HG02759 (cell line): Measurements from ENCODE around the gene GHRH.

Experiments used
- ATAC-seq: cut with Tn5 transposase; IDR thresholded peaks from one replicate; pipeline ENCODE4 v1.9.1; 2021; ENCODE audit warnings: mild to moderate bottlenecking, moderate library complexity; ENCODE audit not compliant: unreplicated experiment

The GHRH gene

DNA sequence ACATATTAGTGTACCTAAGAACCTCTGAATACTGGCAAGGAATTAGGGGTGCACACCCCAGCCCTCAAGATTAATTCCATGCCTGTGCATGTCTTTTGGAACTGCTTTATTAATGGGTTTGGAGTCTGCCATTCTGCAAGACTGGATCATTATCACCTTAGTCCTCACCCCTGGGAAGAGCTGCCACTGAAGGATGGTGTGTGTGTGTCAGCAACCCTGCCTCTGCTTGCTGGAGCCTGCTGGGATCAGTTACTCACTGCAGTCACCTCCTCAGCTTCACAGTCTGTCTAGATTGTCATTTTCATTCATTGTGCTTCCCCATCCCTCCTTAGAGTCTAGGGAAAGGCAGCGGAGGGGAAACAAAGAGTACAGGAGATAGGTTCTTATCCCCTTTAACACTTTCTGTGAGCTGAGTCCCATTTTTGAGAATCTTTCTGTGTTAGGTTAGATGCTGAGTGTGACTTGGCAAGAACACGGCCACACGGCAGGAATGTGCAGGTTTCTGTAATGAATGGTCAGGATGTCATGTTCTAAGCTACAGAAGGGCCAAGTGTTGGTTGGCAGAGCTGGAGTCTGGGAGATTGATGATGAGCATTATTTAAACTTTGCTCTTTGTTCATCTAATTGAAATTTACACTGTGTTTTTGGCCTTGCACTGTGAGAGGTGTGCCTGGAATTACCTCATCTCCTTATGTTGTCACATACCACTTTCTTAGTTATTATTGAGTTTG lies 21.1 kb downstream of the GHRH start:
- no peak for ATAC-seq

DNA sequence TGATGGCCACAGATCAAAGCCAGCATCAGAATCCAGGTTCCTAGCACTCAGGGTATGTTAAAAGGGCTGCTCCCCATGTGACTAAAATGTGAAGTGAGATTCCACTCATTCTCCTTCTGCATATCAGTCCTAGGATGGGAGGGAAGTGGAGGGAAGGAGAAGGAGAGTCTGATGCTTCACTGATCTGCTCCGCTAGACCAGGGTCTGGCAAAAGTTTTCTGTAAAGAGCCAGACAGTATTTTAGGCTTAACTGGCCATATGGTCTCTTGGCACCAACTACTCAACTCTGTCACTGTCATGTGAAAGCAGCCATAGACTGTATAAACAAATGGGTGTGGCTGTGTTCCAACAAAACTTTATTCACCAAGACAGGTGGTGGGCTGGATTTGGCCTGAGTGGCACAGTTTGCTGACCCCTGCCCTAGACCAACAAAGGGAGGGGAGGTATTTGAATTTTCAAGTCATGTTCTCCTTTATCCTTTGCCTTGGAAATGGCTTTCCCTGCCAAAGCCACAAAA lies 22.6 kb downstream of the GHRH start:
- ATAC-seq: no peak

DNA sequence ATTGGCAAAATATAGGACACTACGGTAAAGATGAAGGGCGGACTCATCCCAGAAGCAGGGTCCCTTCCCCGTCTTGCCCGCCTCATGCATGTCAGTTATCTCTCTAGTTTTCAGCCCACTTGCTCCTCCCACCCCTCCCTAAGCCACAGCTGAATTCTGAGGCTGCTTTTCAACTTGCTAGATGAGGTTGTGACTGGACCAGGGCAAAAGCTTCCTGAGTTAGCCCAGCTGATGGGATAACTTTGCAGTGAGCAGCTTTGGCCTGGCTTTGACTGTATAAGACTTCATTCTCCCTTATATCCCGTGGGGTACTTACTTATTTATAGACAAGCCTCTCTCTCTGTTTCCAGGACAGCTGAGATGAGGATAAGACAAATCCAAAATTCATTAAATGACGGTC lies 23.2 kb downstream of the GHRH start:
- ATAC-seq: no peak

DNA sequence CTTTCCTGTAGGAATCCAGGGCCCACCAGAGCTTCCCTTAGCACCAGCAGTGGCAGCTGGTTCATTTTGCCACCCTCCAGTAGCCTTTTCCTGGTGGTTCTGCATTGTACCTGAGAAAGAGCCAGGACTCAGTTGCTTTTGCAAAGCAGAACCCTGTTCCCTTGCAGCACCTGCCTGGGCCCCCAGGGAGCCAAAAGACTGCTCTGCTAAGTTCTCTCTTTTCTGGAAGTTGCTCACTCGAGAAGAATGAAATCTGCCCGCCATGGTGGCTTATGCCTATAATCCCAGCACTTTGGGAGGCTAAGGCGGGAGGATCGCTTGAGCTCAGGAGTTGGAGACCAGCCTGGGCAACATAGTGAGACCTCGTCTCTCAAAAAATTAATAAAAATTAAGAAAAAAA lies 24.0 kb downstream of the GHRH start:
- no peak for ATAC-seq

DNA sequence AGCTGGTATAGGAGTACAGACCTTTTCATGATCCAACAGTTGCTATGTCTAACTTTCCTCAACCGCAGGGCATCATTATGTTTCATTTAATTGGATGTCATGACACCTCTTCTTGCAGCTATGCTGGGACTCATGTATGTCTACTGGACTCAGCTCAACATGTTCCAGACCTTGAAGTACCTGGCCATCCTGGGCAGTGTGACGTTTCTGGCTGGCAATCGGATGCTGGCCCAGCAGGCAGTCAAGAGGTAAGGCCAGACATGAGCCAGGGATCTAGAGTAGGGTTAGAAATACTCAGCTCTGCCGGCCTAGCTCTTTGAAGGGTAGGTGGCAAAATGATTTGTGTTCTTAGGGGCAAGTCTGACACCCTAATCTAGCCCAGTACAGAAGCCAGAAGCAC lies 25.2 kb downstream of the GHRH start:
- ATAC-seq: no peak

DNA sequence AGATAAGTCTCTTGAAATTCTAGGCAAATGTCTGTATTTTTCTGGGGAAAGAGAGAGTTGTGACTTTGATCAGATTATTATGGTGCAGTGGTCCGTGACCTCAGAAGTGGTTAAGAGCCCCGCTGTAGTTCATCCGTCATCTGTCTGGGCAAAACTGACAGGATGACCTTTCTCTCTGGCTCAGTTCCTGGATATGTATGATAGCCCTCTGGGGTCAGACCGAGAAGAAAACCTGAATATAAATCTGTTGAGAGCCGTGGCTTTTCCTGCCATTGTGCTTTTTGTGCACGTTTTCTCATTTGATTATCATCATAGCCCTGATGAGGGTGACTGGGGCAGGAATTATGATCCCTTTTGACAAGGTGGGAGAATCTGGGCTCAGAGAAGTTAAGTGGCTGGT lies 26.5 kb downstream of the GHRH start:
- ATAC-seq: no peak

DNA sequence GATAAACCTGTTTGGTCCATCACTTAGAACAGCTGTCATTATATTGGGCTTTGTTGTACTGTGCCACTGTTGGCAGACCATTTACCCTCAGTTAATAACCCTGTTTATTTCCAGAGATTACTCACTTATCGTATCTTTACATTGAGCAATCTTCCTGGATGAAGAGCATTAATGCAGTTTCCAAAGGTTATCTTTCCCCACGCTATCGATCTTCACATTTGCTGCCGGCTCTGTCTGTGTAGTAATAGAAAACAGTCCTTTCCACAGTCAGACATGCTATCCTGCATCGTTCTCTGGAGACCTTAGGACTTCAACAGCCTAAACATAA lies 27.4 kb downstream of the GHRH start:
- ATAC-seq: no peak

DNA sequence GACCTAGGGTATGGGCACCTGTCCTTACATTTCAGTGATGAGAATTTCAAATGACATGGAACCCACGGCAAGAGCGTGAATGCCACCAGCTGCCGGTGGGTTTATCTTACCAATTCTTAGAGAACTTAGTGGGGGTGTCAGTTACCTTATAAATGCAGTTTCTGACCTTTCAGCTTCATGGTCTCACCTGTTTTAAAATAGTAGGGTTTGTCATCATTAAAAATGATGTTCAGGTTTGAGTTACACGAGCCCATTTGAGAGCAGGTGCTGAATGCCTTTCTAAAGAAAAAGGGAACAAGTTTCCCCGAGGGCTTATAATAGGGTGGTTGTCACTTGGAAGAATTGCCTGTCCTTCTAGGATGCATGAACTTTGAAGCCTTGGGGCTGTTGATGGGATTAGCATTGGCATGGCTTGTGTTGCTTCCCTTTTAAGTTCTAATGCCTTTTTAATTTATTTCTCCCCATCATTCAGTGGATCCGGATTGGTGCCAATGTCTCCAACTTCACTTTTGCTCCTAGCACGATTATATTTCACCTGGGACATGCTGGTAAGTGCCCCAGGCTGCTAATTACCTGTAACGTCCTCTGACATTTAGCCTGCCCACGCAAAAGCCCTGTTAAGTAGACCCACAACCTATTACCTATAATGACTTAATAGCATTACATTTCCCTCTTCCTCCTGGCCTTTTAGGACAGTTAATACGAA lies 27.9 kb downstream of the GHRH start:
- no peak for ATAC-seq

DNA sequence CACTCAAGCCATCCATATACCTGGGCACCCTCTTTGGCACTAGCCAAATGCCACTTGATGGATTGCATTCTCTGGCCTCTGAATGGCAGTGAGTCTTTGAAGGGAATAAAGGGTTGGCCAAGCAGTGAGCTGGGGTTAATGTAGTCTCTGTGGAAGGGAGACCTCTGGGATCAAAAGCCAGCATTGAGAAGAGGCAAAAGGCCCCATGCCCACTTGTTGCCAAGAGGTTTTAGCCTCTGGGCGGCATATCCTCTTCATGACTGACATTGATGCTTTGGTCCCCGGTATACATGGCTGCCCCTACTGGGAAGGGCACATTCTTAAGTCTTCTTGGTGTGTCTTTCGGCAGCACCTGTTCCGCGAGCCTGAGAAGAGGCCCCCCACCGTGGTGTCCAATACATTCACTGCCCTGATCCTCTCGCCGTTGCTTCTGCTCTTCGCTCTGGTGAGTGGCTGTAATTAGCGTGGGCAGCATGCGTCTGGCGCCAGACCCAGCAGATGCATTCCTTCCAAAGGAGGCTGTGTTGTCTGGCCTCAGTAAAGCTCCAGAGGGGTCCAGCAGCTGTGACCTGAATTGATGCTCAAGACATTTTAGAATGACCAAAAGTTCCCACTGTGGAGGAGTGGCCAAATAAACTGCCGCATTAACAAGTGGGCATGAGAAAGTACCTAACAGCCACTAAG lies 29.5 kb downstream of the GHRH start:
- no peak for ATAC-seq

DNA sequence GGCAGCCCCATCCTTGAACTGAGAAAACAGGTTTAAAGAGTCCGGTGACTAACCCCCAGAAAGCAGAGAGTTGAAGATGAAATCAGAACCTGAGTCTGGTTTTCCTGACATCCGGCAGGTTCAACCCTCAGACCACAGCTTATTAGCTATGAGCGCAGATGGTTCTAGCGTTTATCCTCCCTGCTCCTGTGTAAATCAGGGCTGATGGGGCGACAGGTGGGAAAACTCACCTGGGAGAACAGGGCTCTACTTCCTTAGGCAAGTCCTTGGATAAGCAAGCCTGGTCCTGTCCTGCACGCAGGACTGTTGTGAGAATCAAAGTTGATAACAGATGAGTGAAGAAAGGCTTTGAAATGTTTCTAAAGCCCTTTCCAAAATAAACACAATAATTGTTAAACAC lies 31.4 kb downstream of the GHRH start:
- no peak for ATAC-seq

DNA sequence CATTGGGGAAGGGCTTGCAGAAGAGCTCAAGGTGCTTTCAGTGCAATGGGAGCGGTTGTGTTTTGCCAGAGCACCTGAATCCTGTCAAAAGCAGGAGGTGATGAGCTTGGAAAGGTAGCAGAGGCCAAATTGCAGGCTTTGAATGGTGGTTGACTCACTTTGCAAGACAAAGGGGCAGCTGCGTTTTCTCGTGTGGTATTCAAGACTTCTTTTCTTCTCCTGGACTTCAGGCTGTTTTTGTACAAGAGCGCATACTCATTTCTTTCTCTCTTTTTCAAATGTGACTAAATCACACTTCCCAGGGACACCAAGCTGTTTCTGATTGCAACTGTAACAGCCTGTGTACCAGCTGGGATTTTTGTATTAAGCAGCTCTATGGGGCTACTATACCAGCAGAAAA lies 32.3 kb downstream of the GHRH start:
- no peak for ATAC-seq

DNA sequence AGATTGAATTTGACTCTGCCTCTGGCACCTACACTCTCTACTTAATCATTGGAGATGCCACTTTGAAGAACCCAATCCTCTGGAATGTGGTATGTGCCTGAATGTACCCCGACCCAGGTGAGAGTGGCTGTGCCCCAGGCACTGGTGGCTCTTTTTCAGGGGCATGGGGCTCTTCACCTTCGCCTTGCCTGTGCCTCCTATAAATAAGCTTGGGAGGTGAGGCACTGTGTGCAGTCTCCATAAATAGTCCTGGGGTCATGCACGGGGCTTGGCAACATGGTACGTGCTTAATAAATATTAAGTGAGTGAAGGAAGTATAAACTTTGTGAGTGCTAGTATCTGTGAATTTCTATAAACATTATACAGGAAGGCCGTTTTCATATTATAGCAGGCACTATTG lies 33.0 kb downstream of the GHRH start:
- ATAC-seq: no peak

DNA sequence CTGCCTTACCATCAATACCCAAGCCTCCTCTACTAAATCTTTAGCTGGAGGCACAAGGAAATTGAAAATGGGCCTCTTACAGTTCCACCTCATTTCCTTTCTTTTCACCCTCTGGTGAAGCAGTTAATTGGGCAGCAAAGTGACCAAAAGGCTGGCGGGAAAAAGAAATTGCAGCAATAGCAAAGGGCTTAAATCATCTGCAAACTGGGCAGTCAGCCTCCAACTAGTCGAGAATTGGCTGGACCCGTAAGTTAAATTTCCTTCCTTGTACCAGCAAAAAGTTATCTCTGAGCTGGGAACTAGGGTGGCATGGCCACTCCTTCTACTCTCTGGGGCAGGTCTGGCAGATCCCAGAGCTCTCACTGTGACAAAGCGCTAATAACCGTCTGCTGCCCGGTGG lies 33.5 kb downstream of the GHRH start:
- no peak for ATAC-seq

DNA sequence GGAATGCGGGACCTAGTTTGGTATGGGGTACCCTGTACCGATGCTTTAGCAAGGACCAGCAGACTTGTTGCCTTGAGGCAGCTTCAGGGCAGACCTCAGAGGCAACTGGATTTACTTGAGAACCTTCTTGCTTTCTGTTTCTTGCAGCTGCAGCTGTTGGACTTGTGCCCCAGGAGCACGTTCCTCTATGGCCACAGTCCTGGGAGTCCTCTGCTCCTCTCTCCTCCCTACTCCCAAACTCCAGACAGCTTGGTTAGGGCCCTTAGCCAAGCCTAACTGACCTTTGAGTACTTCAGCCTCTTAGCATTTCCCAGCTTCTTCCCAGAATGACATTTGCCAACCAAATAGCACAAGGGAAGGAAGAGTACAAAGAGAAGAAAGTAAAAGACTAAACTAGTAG lies 34.7 kb downstream of the GHRH start:
- no peak for ATAC-seq

DNA sequence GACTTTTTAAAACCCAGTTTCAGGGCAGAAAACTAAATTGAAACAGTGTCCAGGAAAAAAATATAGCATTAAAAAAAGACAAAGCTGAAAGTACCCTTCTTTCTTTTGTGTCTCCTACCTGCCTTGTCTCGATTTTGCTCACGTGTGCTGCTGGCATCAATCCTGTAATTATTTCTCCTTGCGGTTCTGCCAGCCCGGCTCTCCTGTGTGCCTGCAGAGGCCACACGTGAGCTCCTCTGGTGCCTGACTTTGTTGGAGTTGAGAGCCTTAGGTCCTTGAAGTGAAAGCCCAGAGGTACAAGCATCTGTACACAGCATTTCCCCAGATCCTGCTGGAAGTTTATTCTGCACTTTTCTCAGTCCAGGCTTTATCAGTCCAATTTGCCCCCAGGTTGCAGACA lies 36.5 kb downstream of the GHRH start:
- ATAC-seq: no peak

DNA sequence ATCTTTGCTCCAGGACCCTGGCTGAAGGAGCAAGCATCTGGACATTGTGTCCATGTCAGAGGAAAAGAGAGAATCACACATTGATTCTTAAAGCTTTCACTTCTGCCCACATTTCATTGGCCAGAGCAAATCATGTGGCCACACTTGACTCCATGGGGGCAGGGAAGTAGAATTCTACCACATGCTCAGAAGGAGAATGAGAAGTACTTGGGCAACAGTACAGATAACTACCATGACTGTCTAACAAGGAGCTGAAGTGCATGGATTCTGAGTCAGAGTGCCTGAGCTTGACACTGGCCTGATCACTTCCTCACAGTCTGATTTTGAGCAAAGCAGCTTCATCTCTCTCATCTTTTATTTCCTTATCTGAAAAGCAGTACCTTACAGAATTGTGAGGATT lies 38.6 kb downstream of the GHRH start:
- ATAC-seq: no peak

DNA sequence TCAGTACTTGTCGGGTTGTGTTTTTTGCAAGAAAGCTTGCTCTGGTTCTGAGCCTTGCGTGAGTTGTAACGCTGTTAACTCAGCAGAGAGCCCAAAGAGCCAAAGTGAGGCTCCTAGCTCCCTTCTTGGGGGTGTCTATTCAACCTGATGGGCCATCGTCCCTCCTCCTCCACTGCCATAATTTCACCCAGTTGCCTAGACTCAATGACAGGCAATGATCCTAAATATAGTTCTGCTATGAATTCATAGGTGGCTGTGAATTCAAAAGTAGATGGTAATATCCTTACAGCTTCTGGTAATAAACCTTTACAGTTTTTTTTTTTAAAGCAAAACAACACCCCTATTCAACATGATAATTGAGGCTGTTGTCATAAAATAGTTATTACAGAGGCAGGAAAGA lies 39.5 kb downstream of the GHRH start:
- ATAC-seq: no peak

DNA sequence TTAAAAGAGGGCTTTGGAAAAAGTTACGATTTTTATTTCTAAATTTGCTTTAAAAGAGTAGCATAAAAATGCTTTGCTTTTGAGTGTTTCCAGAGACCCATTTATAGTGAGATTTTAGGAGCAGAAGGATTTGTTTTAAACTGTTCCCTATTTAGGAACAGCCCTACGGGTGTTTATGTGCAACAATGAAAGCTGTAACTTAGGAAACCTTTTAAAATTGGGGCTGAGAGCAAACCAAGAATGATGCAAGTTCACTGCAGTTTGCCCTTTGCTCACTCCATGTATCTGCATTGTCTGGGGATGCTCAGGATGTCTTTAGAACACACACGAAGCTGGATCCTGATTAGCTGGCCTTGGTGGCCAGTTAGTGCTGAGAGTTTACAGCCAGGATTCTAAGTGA lies 40.9 kb downstream of the GHRH start:
- ATAC-seq: no peak

DNA sequence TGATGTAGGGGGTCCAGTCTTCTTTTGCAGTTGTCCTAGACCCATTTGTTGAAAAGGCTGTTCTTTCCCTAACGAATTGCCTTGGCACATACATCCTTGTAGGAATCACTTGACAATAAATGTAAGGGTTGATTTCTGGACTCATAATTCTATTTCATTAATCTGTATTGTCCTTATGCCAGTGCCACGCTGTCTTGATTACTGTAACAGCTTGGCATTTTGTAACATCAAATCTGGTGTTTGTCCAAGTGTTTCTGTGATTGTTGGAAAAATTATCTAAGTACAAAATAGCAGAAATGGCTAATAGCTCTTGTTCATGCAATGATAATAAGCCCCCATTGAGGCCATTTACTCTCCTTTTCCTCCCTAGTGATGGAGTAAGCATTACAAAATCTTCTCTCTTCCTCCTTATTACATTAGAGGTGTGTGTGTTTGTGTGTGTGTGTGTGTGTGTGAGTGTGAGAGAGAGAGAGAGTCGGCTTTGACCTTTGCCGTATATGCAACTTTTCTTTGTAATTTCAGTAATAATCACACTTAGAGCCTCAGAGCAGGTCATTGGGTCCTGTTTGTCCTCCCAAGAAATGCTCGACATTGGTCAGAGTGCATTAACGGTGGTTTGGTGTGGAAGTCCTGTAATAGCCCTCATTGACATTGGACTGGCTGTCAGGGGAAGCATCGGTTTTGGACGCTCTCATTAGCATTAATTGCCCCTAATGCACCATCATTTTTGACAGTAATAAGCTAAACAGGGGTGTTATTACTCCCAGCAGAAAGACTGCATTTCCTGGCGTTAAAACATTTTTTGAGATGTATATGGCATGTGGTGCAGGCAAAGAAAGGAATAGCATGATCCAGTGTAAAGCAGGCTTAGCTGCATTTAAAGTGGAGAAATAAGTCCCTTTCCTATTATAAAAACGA lies 41.6 kb downstream of the GHRH start:
- no peak for ATAC-seq

DNA sequence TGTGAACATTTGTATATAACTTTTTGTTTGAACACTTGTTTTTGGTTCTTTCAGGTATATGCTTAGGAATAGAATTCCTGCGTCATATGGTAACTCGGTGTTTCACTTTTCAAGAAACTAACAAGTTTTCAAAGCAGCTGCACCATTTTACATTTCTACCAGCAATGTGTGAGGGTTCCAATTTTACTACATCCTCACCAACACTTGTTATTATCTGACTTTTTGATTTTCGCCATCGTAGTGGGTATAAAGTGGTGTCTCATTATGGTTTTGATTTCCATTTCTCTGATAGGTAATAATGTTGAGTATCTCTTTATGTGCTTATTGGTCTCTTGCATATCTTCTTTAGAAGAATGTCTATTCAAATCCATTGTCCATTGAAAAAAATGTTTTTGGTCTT lies 42.6 kb downstream of the GHRH start:
- ATAC-seq: no peak

DNA sequence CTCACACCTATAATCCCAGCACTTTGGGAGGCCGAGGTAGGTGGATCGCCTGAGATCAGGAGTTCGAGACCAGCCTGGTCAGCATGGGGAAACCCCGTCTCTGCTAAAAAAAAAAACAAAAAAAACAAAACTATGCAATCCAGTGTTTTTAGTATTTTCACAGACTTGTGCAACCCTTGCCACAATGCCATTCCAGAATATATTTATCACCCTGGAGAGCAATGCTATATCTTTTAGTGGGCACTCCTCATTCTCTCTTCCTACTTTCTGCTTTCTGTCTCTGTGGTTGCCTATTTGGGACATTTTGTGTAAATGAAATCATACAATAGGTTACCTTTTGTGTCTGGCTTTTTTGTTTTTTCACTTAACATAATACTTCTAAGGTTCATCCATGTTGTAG lies 43.2 kb downstream of the GHRH start:
- ATAC-seq: no peak
